ENCODE measurements around the gene PNLIP.

PNLIP gene

DNA sequence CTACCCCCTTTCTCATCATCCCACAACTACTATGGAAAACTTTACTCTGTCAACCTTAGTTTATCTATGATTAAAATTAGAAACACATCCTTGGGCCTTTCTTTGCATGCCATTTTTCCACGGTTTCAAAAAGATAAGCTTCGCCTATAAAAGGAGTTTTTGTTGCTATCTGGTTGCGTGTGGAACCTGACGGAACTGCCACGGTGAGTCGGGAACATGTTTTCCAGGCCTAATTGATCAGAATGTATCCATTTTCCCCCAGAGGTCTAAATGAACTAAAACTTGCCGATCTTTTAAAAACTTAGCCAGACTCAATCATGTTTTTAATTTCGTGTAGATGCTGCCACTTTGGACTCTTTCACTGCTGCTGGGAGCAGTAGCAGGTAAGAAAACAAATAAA lies at the start of gene PNLIP:
Gene PNLIP, plus strand, starts transcription at position 176 of the 400 bp plus-strand sequence. Its CDS starts 162 bp downstream, at position 338.
- H3K9ac ChIP-seq (ENCODE audit: low read depth, low read length), result no peak within 1 kb of the TSS
- H3K27me3 ChIP-seq (ENCODE audit: control insufficient read depth, insufficient read depth, low read length), result no peaks in the 10 kb centered on the region
- no peak within 1 kb of the TSS for H3K4me3 ChIP-seq (ENCODE audit: low read depth, low read length)
- peaks cover 4% of the 10 kb centered on the region for H3K4me1 ChIP-seq (ENCODE audit: control insufficient read depth, insufficient read depth, low read length)
- no peaks in the 10 kb centered on the region for H3K9me3 ChIP-seq (ENCODE audit: control insufficient read depth, insufficient read depth, low read length)
- H3K36me3 ChIP-seq (ENCODE audit: control insufficient read depth, insufficient read depth, low read length), result no peaks in the 10 kb centered on the region

DNA sequence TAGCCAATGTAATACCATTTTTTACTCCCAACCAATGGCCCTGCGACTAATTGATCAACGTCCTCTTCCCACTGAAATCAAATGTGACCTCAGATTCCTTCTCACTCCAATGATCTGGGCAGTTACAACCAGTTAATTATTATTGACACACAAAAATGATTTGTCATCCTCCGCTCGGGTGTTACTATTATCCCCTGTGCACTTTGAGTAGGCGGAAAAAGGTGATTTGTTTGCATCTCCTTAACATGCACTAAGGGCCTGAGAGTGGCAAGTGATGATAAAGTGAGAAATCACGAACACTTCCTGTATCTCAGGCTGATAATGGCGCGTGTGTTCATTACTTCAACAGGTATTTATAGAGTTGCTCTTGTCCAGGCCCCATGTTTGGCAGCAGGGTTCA lies 40.9 kb upstream of the PNLIP start:
- Histone ChIP-seq H3K4me3 (ENCODE audit: low read depth, low read length) (no peak overlapping the region), H3K9me3 (ENCODE audit: control insufficient read depth, insufficient read depth, low read length) (no peaks in the 10 kb centered on the region), H3K27me3 (ENCODE audit: control insufficient read depth, insufficient read depth, low read length) (peaks cover 4% of the 10 kb centered on the region), H3K4me1 (ENCODE audit: control insufficient read depth, insufficient read depth, low read length) (no peaks in the 10 kb centered on the region), H3K36me3 (ENCODE audit: control insufficient read depth, insufficient read depth, low read length) (no peaks in the 10 kb centered on the region), H3K9ac (ENCODE audit: low read depth, low read length) (no peak overlapping the region)

GRCh38 chr10:116510565-116510964 lies 35.2 kb upstream of the PNLIP start:
- H3K9ac ChIP-seq (ENCODE audit: low read depth, low read length), result no peak overlapping the region
- H3K27me3 ChIP-seq (ENCODE audit: control insufficient read depth, insufficient read depth, low read length), result no peaks in the 10 kb centered on the region
- no peaks in the 10 kb centered on the region for H3K4me1 ChIP-seq (ENCODE audit: control insufficient read depth, insufficient read depth, low read length)
- H3K36me3 ChIP-seq (ENCODE audit: control insufficient read depth, insufficient read depth, low read length), result no peaks in the 10 kb centered on the region
- no peak overlapping the region for H3K4me3 ChIP-seq (ENCODE audit: low read depth, low read length)
- no peaks in the 10 kb centered on the region for H3K9me3 ChIP-seq (ENCODE audit: control insufficient read depth, insufficient read depth, low read length)

GRCh38 chr10:116511365-116511764 lies 34.4 kb upstream of the PNLIP start:
- no peaks in the 10 kb centered on the region for H3K27me3 ChIP-seq (ENCODE audit: control insufficient read depth, insufficient read depth, low read length)
- no peaks in the 10 kb centered on the region for H3K9me3 ChIP-seq (ENCODE audit: control insufficient read depth, insufficient read depth, low read length)
- H3K36me3 ChIP-seq (ENCODE audit: control insufficient read depth, insufficient read depth, low read length), result no peaks in the 10 kb centered on the region
- H3K9ac ChIP-seq (ENCODE audit: low read depth, low read length), result no peak overlapping the region
- no peak overlapping the region for H3K4me3 ChIP-seq (ENCODE audit: low read depth, low read length)
- H3K4me1 ChIP-seq (ENCODE audit: control insufficient read depth, insufficient read depth, low read length), result no peaks in the 10 kb centered on the region

- no peak overlapping the region for H3K9ac ChIP-seq (ENCODE audit: low read depth, low read length)
- H3K4me3 ChIP-seq (ENCODE audit: low read depth, low read length), result no peak overlapping the region
- no peaks in the 10 kb centered on the region for H3K27me3 ChIP-seq (ENCODE audit: control insufficient read depth, insufficient read depth, low read length)
- no peaks in the 10 kb centered on the region for H3K36me3 ChIP-seq (ENCODE audit: control insufficient read depth, insufficient read depth, low read length)
- H3K4me1 ChIP-seq (ENCODE audit: control insufficient read depth, insufficient read depth, low read length), result no peaks in the 10 kb centered on the region
- no peaks in the 10 kb centered on the region for H3K9me3 ChIP-seq (ENCODE audit: control insufficient read depth, insufficient read depth, low read length)
Observed at GRCh38 chr10:116521424-116522290, 24.1 kb upstream of the PNLIP start.

- no peak overlapping the region for H3K9ac ChIP-seq (ENCODE audit: low read depth, low read length)
- no peaks in the 10 kb centered on the region for H3K36me3 ChIP-seq (ENCODE audit: control insufficient read depth, insufficient read depth, low read length)
- H3K27me3 ChIP-seq (ENCODE audit: control insufficient read depth, insufficient read depth, low read length), result no peaks in the 10 kb centered on the region
- no peaks in the 10 kb centered on the region for H3K9me3 ChIP-seq (ENCODE audit: control insufficient read depth, insufficient read depth, low read length)
- H3K4me1 ChIP-seq (ENCODE audit: control insufficient read depth, insufficient read depth, low read length), result no peaks in the 10 kb centered on the region
- no peak overlapping the region for H3K4me3 ChIP-seq (ENCODE audit: low read depth, low read length)
Observed at GRCh38 chr10:116522803-116523381, 22.8 kb upstream of the PNLIP start.

DNA sequence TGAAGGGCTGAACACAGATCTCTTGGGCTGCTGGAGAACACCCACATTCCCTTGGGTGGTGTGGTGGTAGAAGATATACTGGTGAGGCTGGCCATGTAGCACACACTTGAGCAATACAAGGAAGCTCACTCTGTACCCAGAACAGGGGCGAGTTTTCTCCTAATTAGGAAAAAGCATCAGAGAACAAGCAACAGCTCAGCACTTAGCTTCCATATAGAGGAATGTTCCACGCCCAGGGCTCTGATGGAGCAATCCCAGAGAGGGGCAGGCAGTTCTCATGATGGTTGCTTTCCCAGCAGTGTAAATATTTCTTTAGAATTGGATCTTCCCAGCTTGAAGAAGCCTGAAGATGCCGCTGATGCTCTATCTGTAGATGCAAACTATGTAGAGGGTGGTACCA lies 21.0 kb upstream of the PNLIP start:
- H3K9ac ChIP-seq (ENCODE audit: low read depth, low read length), result no peak overlapping the region
- no peaks in the 10 kb centered on the region for H3K27me3 ChIP-seq (ENCODE audit: control insufficient read depth, insufficient read depth, low read length)
- H3K4me3 ChIP-seq (ENCODE audit: low read depth, low read length), result no peak overlapping the region
- no peaks in the 10 kb centered on the region for H3K9me3 ChIP-seq (ENCODE audit: control insufficient read depth, insufficient read depth, low read length)
- H3K36me3 ChIP-seq (ENCODE audit: control insufficient read depth, insufficient read depth, low read length), result no peaks in the 10 kb centered on the region
- H3K4me1 ChIP-seq (ENCODE audit: control insufficient read depth, insufficient read depth, low read length), result no peaks in the 10 kb centered on the region

GRCh38 chr10:116526219-116526618 lies 19.5 kb upstream of the PNLIP start:
- no peak overlapping the region for H3K9ac ChIP-seq (ENCODE audit: low read depth, low read length)
- no peak overlapping the region for H3K4me3 ChIP-seq (ENCODE audit: low read depth, low read length)
- H3K27me3 ChIP-seq (ENCODE audit: control insufficient read depth, insufficient read depth, low read length), result no peaks in the 10 kb centered on the region
- no peaks in the 10 kb centered on the region for H3K36me3 ChIP-seq (ENCODE audit: control insufficient read depth, insufficient read depth, low read length)
- H3K9me3 ChIP-seq (ENCODE audit: control insufficient read depth, insufficient read depth, low read length), result no peaks in the 10 kb centered on the region
- H3K4me1 ChIP-seq (ENCODE audit: control insufficient read depth, insufficient read depth, low read length), result no peaks in the 10 kb centered on the region

GRCh38 chr10:116536810-116537209 lies 8.9 kb upstream of the PNLIP start:
- Histone ChIP-seq H3K9ac (ENCODE audit: low read depth, low read length) (no peak overlapping the region), H3K9me3 (ENCODE audit: control insufficient read depth, insufficient read depth, low read length) (no peaks in the 10 kb centered on the region), H3K27me3 (ENCODE audit: control insufficient read depth, insufficient read depth, low read length) (no peaks in the 10 kb centered on the region), H3K4me1 (ENCODE audit: control insufficient read depth, insufficient read depth, low read length) (no peaks in the 10 kb centered on the region), H3K36me3 (ENCODE audit: control insufficient read depth, insufficient read depth, low read length) (no peaks in the 10 kb centered on the region), H3K4me3 (ENCODE audit: low read depth, low read length) (no peak overlapping the region)

DNA sequence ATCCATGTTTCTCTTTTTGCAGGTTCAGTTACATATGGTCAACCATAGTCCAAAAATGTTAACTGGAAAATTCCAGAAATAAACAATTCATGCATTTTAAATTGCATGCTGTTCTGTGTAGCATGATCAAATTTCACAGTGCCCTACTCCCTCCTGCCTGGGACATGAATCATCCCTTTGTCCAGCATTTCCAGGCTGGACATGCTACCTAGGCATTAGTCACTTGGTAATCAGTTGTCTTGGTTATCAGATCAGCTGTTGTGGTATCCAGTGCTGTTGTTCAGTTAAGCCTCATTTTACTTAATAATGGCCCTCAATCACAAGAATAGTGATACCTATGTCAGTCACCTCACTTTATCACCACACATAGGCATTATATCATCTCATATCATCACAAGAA lies 7.3 kb upstream of the PNLIP start:
- Histone ChIP-seq H3K4me3 (ENCODE audit: low read depth, low read length) (no peak overlapping the region), H3K36me3 (ENCODE audit: control insufficient read depth, insufficient read depth, low read length) (no peaks in the 10 kb centered on the region), H3K9me3 (ENCODE audit: control insufficient read depth, insufficient read depth, low read length) (no peaks in the 10 kb centered on the region), H3K4me1 (ENCODE audit: control insufficient read depth, insufficient read depth, low read length) (peaks cover 4% of the 10 kb centered on the region), H3K27me3 (ENCODE audit: control insufficient read depth, insufficient read depth, low read length) (no peaks in the 10 kb centered on the region), H3K9ac (ENCODE audit: low read depth, low read length) (no peak overlapping the region)

- H3K9ac ChIP-seq (ENCODE audit: low read depth, low read length), result no peak overlapping the region
- no peaks in the 10 kb centered on the region for H3K36me3 ChIP-seq (ENCODE audit: control insufficient read depth, insufficient read depth, low read length)
- H3K9me3 ChIP-seq (ENCODE audit: control insufficient read depth, insufficient read depth, low read length), result no peaks in the 10 kb centered on the region
- no peak overlapping the region for H3K4me3 ChIP-seq (ENCODE audit: low read depth, low read length)
- H3K4me1 ChIP-seq (ENCODE audit: control insufficient read depth, insufficient read depth, low read length), result peaks cover 4% of the 10 kb centered on the region
- no peaks in the 10 kb centered on the region for H3K27me3 ChIP-seq (ENCODE audit: control insufficient read depth, insufficient read depth, low read length)
Observed at GRCh38 chr10:116538992-116539391, 6.7 kb upstream of the PNLIP start.

DNA sequence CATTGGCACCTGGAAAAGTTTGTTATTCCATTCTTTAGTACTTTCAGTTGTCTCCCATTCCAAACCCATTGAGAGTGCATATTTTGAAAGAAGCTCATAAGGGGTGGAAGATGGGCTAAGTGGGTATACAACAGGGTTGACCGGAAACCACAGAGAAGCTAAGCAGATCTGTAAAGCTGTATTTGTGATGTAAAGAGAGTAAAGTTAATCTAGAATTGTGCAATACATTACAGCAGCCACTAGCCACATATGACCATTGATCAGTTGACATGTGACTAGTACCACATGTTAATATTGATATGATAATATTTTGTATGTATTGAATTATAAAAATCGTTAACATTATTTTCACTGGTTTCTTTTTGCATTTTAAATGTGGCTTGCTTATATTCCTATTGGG lies 4.9 kb upstream of the PNLIP start:
- Histone ChIP-seq H3K4me1 (ENCODE audit: control insufficient read depth, insufficient read depth, low read length) (peaks cover 4% of the 10 kb centered on the region), H3K27me3 (ENCODE audit: control insufficient read depth, insufficient read depth, low read length) (no peaks in the 10 kb centered on the region), H3K36me3 (ENCODE audit: control insufficient read depth, insufficient read depth, low read length) (no peaks in the 10 kb centered on the region)

More for the DNA sequence above, 4.9 kb upstream of the PNLIP start:
- Histone ChIP-seq H3K9me3 (ENCODE audit: control insufficient read depth, insufficient read depth, low read length) (no peaks in the 10 kb centered on the region), H3K9ac (ENCODE audit: low read depth, low read length) (no peak overlapping the region), H3K4me3 (ENCODE audit: low read depth, low read length) (no peak overlapping the region)
